Measurements from ENCODE around the gene TBX1. TPM values are rescaled to one million over a fixed set of nuclear protein-coding genes. Genes with fewer than 3 reads are reported as not detected.

TBX1 gene
- total and polyA plus RNA-seq, 10 of the 15 experiments (the other 5 are each of a cell fraction or from before 2014, with no cell fraction given), result not detected

DNA sequence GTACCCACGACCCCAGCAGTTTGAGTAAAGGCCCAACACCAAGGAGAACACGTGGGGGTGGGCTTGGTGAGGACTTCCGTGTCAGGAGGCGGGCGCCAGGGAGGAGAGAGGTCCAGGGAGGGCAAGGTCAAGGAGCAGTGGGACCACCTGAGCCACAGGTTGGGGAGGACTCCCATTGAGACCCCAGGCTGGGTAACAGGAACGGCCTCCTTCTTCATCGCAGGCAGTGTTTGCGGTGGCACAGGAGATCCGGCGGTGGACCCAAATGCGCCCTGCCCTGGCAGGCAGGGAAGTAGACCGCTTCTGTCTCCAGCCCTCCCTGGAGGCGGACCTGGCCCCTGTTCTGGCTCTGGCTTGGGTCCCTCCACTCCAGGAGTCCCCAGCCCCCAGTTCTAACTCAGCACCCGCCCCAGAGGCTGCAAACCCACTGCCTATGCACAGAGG lies 5.9 kb upstream of the TBX1 start:
- TF ChIP-seq, protein P1, sequence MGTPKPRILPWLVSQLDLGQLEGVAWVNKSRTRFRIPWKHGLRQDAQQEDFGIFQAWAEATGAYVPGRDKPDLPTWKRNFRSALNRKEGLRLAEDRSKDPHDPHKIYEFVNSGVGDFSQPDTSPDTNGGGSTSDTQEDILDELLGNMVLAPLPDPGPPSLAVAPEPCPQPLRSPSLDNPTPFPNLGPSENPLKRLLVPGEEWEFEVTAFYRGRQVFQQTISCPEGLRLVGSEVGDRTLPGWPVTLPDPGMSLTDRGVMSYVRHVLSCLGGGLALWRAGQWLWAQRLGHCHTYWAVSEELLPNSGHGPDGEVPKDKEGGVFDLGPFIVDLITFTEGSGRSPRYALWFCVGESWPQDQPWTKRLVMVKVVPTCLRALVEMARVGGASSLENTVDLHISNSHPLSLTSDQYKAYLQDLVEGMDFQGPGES (IDR thresholded peaks at IDR 0.05), result no peak
- TF ChIP-seq NRF1 (conservative IDR thresholded peaks at IDR 0.05; ENCODE audit: low read depth, low read length) (no peak), IKZF1 (conservative IDR thresholded peaks at IDR 0.05) (no peak), SIN3A (IDR thresholded peaks at IDR 0.05; ENCODE audit: low read depth, low read length) (no peak), EZH2 (IDR thresholded peaks at IDR 0.05; ENCODE audit: borderline replicate concordance, control insufficient read depth, low read depth, low read length) (no peak), CHD4 (IDR thresholded peaks at IDR 0.05) (no peak), ETV6 (conservative IDR thresholded peaks at IDR 0.05 in 1 of 2, IDR thresholded peaks at IDR 0.05 in 1 of 2; ENCODE audit: borderline replicate concordance in 1 of 2, low read depth in 1 of 2) (no peak)
- TF ChIP-seq, protein P2, sequence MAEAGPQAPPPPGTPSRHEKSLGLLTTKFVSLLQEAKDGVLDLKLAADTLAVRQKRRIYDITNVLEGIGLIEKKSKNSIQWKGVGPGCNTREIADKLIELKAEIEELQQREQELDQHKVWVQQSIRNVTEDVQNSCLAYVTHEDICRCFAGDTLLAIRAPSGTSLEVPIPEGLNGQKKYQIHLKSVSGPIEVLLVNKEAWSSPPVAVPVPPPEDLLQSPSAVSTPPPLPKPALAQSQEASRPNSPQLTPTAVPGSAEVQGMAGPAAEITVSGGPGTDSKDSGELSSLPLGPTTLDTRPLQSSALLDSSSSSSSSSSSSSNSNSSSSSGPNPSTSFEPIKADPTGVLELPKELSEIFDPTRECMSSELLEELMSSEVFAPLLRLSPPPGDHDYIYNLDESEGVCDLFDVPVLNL (IDR thresholded peaks at IDR 0.05; ENCODE audit: low read depth, low read length), result no peak
- TF ChIP-seq, protein P3, sequence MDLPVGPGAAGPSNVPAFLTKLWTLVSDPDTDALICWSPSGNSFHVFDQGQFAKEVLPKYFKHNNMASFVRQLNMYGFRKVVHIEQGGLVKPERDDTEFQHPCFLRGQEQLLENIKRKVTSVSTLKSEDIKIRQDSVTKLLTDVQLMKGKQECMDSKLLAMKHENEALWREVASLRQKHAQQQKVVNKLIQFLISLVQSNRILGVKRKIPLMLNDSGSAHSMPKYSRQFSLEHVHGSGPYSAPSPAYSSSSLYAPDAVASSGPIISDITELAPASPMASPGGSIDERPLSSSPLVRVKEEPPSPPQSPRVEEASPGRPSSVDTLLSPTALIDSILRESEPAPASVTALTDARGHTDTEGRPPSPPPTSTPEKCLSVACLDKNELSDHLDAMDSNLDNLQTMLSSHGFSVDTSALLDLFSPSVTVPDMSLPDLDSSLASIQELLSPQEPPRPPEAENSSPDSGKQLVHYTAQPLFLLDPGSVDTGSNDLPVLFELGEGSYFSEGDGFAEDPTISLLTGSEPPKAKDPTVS (IDR thresholded peaks at IDR 0.05; ENCODE audit: low read depth, low read length), result no peak
- TF ChIP-seq, protein P4, sequence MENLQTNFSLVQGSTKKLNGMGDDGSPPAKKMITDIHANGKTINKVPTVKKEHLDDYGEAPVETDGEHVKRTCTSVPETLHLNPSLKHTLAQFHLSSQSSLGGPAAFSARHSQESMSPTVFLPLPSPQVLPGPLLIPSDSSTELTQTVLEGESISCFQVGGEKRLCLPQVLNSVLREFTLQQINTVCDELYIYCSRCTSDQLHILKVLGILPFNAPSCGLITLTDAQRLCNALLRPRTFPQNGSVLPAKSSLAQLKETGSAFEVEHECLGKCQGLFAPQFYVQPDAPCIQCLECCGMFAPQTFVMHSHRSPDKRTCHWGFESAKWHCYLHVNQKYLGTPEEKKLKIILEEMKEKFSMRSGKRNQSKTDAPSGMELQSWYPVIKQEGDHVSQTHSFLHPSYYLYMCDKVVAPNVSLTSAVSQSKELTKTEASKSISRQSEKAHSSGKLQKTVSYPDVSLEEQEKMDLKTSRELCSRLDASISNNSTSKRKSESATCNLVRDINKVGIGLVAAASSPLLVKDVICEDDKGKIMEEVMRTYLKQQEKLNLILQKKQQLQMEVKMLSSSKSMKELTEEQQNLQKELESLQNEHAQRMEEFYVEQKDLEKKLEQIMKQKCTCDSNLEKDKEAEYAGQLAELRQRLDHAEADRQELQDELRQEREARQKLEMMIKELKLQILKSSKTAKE (IDR thresholded peaks at IDR 0.05; ENCODE audit: low read depth, poor library complexity, severe bottlenecking), result no peak
- TF ChIP-seq, protein P5, sequence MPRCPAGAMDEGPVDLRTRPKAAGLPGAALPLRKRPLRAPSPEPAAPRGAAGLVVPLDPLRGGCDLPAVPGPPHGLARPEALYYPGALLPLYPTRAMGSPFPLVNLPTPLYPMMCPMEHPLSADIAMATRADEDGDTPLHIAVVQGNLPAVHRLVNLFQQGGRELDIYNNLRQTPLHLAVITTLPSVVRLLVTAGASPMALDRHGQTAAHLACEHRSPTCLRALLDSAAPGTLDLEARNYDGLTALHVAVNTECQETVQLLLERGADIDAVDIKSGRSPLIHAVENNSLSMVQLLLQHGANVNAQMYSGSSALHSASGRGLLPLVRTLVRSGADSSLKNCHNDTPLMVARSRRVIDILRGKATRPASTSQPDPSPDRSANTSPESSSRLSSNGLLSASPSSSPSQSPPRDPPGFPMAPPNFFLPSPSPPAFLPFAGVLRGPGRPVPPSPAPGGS (IDR thresholded peaks at IDR 0.05; ENCODE audit: borderline replicate concordance, insufficient read depth, low read depth, low read length, poor library complexity, severe bottlenecking), result no peak
- DNase-seq (ENCODE audit: low read depth, low spot score) (no peak), FAIRE-seq (no peak), ATAC-seq (no peak)
- in situ Hi-C loops (cut with MboI) (no loop called here), intact Hi-C loops (cut with micrococcal nuclease; ENCODE audit: unreplicated experiment) (no loop called here)
- ChIA-PET CTCF (no interaction called here), POLR2A (no interaction called here), SMC1A (ENCODE audit: uncharacterized antibody, unreplicated experiment) (no interaction called here), RAD21 (ENCODE audit: unreplicated experiment) (no interaction called here)
- Histone ChIP-seq H3K4me2 (ENCODE audit: control insufficient read depth, insufficient read depth) (no peak overlapping the region), H3K79me2 (ENCODE audit: control insufficient read depth, insufficient read depth, low read length) (no peaks in the 10 kb centered on the region), H3K27ac (ENCODE audit: control insufficient read depth, insufficient read depth) (no peak overlapping the region), H3K9ac (ENCODE audit: control insufficient read depth, insufficient read depth, low read length) (no peak overlapping the region), H2AFZ (ENCODE audit: control insufficient read depth, low read depth, low read length) (no peak overlapping the region), H3K27me3 (replicated peaks in 1 of 2; ENCODE audit: control insufficient read depth in 2 of 2, insufficient read depth in 2 of 2, low read length in 1 of 2) (peaks cover 22 to 26% of the 10 kb centered on the region in 2 experiments), H3K9me3 (replicated peaks; ENCODE audit: control insufficient read depth, insufficient read depth, low read length) (no peaks in the 10 kb centered on the region), H3K36me3 (ENCODE audit: control insufficient read depth in 2 of 2, insufficient read depth in 2 of 2, low read length in 1 of 2) (no peaks in the 10 kb centered on the region), H3K4me1 (ENCODE audit: control insufficient read depth, insufficient read depth, low read length) (peaks cover 6% of the 10 kb centered on the region), H3K4me3 (no peak overlapping the region), H4K20me1 (ENCODE audit: control insufficient read depth, insufficient read depth) (peaks cover 4% of the 10 kb centered on the region)
- WGBS (ENCODE audit: insufficient coverage, insufficient replicate concordance, low lambda C conversion rate, missing lambda C conversion rate), result 25% methylated on average over 13 of the region's 14 CpGs
- BruUV-seq (replicated peaks), result no TSS peak
